IMR-90 (cell line): Measurements from ENCODE around the gene DPEP3. TPM values are rescaled to one million over a fixed set of nuclear protein-coding genes. Genes with fewer than 3 reads are reported as not detected.

Experiments used
- ATAC-seq: fragments of 200-7000 bp; cut with Tn5 transposase; 2 replicates; pipeline ENCODE4 v1.9.1; 2020; ENCODE audit warnings: low read depth, mild to moderate bottlenecking, moderate library complexity
- BruUV-seq: library from RNA; stranded (reverse); fragments of 400-500 nt; replicated peaks from 2 replicates; lab custom pipeline; 2021; lab: Mats Ljungman, UMichigan
- CTCF ChIA-PET: fragments of 300-600 bp; formaldehyde crosslinking; extraction: SDS; loops from one replicate; lab custom pipeline; 2021; ENCODE audit warnings: antibody characterized with exemption; lab: Yijun Ruan, JAX
- POLR2A ChIA-PET: fragments of 300-600 bp; sonication (Branson Sonifier 250); formaldehyde crosslinking; loops from one replicate; lab custom pipeline; 2022; ENCODE audit warnings: antibody characterized with exemption; ENCODE audit not compliant: unreplicated experiment; lab: Charles Lee
- DNase-seq: peaks from one replicate; pipeline ENCODE4 v3.0.0; 2013
- H2AFZ ChIP-seq: replicated peaks from 2 replicates; pipeline ENCODE3; 2013; ENCODE audit warnings: low read length, mild to moderate bottlenecking; ENCODE audit not compliant: poor library complexity
- H2AK5ac ChIP-seq: 2 replicates; pipeline ENCODE4 v1.6.1; 2013; ENCODE audit warnings: low read depth, low read length, inconsistent platforms
- H2AK9ac ChIP-seq: replicated peaks from 2 replicates; pipeline ENCODE3; 2013; ENCODE audit warnings: mild to moderate bottlenecking, low read depth, low read length, moderate library complexity; ENCODE audit not compliant: poor library complexity
- H2BK120ac ChIP-seq: 2 replicates; pipeline ENCODE4 v1.6.1; 2013; ENCODE audit warnings: low read depth, low read length, inconsistent platforms
- H2BK15ac ChIP-seq: 3 replicates; pipeline ENCODE4 v1.6.1; 2013; ENCODE audit warnings: low read depth, low read length, inconsistent platforms
- H2BK20ac ChIP-seq: 2 replicates; pipeline ENCODE4 v1.6.1; 2013; ENCODE audit warnings: low read depth, mild to moderate bottlenecking, inconsistent platforms, low read length, moderate library complexity
- H2BK5ac ChIP-seq: 2 replicates; pipeline ENCODE4 v1.6.1; 2013; ENCODE audit warnings: mild to moderate bottlenecking, low read depth, low read length, inconsistent platforms; ENCODE audit not compliant: poor library complexity, severe bottlenecking
- H3K14ac ChIP-seq: replicated peaks from 2 replicates; pipeline ENCODE4 v1.6.1; 2013; ENCODE audit warnings: low read depth, low read length, inconsistent platforms
- H3K18ac ChIP-seq: 2 replicates; pipeline ENCODE4 v1.6.1; 2013; ENCODE audit warnings: low read depth, low read length, control low read depth
- H3K23ac ChIP-seq: 2 replicates; pipeline ENCODE4 v1.6.1; 2013; ENCODE audit warnings: low read depth, low read length, inconsistent platforms
- H3K27ac ChIP-seq: 2 replicates; pipeline ENCODE4 v1.5.1; 2013; ENCODE audit warnings: mild to moderate bottlenecking, control low read depth, low read length; ENCODE audit not compliant: insufficient read depth
- H3K27me3 ChIP-seq: 2 replicates; pipeline ENCODE4 v1.6.1; 2013; ENCODE audit warnings: low read length; ENCODE audit not compliant: control insufficient read depth, insufficient read depth
- H3K36me3 ChIP-seq: 2 replicates; pipeline ENCODE4 v1.6.1; 2013; ENCODE audit warnings: low read length, mixed read lengths; ENCODE audit not compliant: control insufficient read depth, insufficient read depth
- H3K4ac ChIP-seq: 2 replicates; pipeline ENCODE4 v1.6.1; 2013; ENCODE audit warnings: low read depth, low read length, inconsistent platforms
- H3K4me1 ChIP-seq: 2 replicates; pipeline ENCODE4 v1.6.1; 2013; ENCODE audit warnings: low read length, mixed read lengths; ENCODE audit not compliant: control insufficient read depth, insufficient read depth
- H3K4me2 ChIP-seq: 2 replicates; pipeline ENCODE4 v1.6.1; 2013; ENCODE audit warnings: low read depth, mild to moderate bottlenecking, control low read depth, low read length, moderate library complexity
- H3K4me3 ChIP-seq: 2 replicates; pipeline ENCODE4 v1.5.1; 2013; ENCODE audit warnings: low read depth, mild to moderate bottlenecking, control low read depth, low read length, moderate library complexity; ENCODE audit not compliant: insufficient read depth
- H3K56ac ChIP-seq: 2 replicates; pipeline ENCODE4 v1.6.1; 2013; ENCODE audit warnings: low read length, inconsistent platforms; ENCODE audit not compliant: insufficient read depth; ENCODE audit errors: extremely low read depth
- H3K79me1 ChIP-seq, 2 experiments: 2 replicates each; pipeline ENCODE4 v1.6.1; 2013; ENCODE audit warnings: low read length in 2 of 2, inconsistent platforms in 1 of 2, low read depth in 1 of 2
- H3K9ac ChIP-seq: 2 replicates; pipeline ENCODE4 v1.6.1; 2013; ENCODE audit warnings: low read depth, low read length, control low read depth
- H3K9me1 ChIP-seq: 2 replicates; pipeline ENCODE4 v1.6.1; 2013; ENCODE audit warnings: low read length, inconsistent platforms; ENCODE audit not compliant: insufficient read depth
- H3K9me3 ChIP-seq: 2 replicates; pipeline ENCODE4 v1.6.1; 2013; ENCODE audit warnings: low read length; ENCODE audit not compliant: control insufficient read depth, insufficient read depth
- H4K20me1 ChIP-seq: 2 replicates; pipeline ENCODE4 v1.6.1; 2013; ENCODE audit warnings: low read length, inconsistent platforms; ENCODE audit not compliant: insufficient read depth
- H4K5ac ChIP-seq: 2 replicates; pipeline ENCODE4 v1.6.1; 2013; ENCODE audit warnings: mild to moderate bottlenecking, low read depth, low read length, control low read depth
- H4K8ac ChIP-seq, 2 experiments: 2 replicates each; pipeline ENCODE4 v1.6.1; 2013; ENCODE audit warnings: low read depth in 2 of 2, low read length in 2 of 2, control low read depth in 1 of 2, inconsistent platforms in 1 of 2
- H4K91ac ChIP-seq: 2 replicates; pipeline ENCODE4 v1.6.1; 2013; ENCODE audit warnings: low read depth, low read length, inconsistent platforms; ENCODE audit not compliant: insufficient read depth
- CEBPB ChIP-seq: IDR thresholded peaks from 2 replicates; pipeline ENCODE4 v1.6.1; 2012; ENCODE audit warnings: low read depth, low read length, improper control_type of control experiment
- CHD1 ChIP-seq: IDR thresholded peaks from 2 replicates; pipeline ENCODE4 v1.6.1; 2012; ENCODE audit warnings: low read depth, low read length, improper control_type of control experiment
- FOS ChIP-seq: fragments of 150-350 bp; IDR thresholded peaks from 2 replicates; pipeline ENCODE4 v1.6.1; 2016; ENCODE audit warnings: low read depth, low read length
- MAFK ChIP-seq: IDR thresholded peaks from 2 replicates; pipeline ENCODE4 v1.6.1; 2012; ENCODE audit warnings: low read depth, low read length, improper control_type of control experiment
- MAZ ChIP-seq: IDR thresholded peaks from 2 replicates; pipeline ENCODE4 v1.6.1; 2012; ENCODE audit warnings: low read depth, mild to moderate bottlenecking, low read length, improper control_type of control experiment, moderate library complexity, borderline replicate concordance
- MXI1 ChIP-seq: IDR thresholded peaks from 2 replicates; pipeline ENCODE4 v1.6.1; 2012; ENCODE audit warnings: low read depth, mild to moderate bottlenecking, low read length, moderate library complexity, borderline replicate concordance
- NFE2L2 ChIP-seq: fragments of 150-350 bp; IDR thresholded peaks from 2 replicates; pipeline ENCODE4 v1.6.1; 2016; ENCODE audit warnings: low read depth, mild to moderate bottlenecking, low read length
- POLR2A ChIP-seq: IDR thresholded peaks from 2 replicates; pipeline ENCODE4 v1.6.1; 2012; ENCODE audit warnings: mild to moderate bottlenecking, low read depth, low read length
- RAD21 ChIP-seq: IDR thresholded peaks from 2 replicates; pipeline ENCODE4 v1.6.1; 2012; ENCODE audit warnings: low read length, improper control_type of control experiment
- RCOR1 ChIP-seq: IDR thresholded peaks from 2 replicates; pipeline ENCODE4 v1.6.1; 2012; ENCODE audit warnings: mild to moderate bottlenecking, low read length, improper control_type of control experiment; ENCODE audit not compliant: insufficient replicate concordance
- SMC3 ChIP-seq: fragments of 150-350 bp; IDR thresholded peaks from 2 replicates; pipeline ENCODE4 v1.6.1; 2016; ENCODE audit warnings: low read depth, mild to moderate bottlenecking, antibody characterized with exemption, low read length, moderate library complexity
- WGBS, 2 experiments: methylation state at CpG; one replicate each; pipeline versions ENCODE4 v1.1.5 to v1.1.7; 2013; ENCODE audit warnings: missing lambda C conversion rate in 2 of 2; ENCODE audit not compliant: insufficient read length in 1 of 2; ENCODE audit errors: extremely low coverage in 2 of 2; 5-methylcytosine and 5-hydroxymethylcytosine counted together
- dilution Hi-C: fragments of 300-500 bp; cut with HindIII; formaldehyde crosslinking; loops from one replicate; pipeline ENCODE4 v1.14.3; 2018; ENCODE audit warnings: low sequenced_read_pairs; ENCODE audit not compliant: unreplicated experiment
- in situ Hi-C: fragments of 300-500 bp; cut with MboI; formaldehyde crosslinking; loops from 3 replicates; pipeline ENCODE4 v1.14.3; 2019; ENCODE audit warnings: low sequenced_read_pairs, inconsistent platforms, mixed read lengths
- intact Hi-C: fragments of 100-400 bp; cut with micrococcal nuclease; formaldehyde crosslinking; loops from 2 replicates; pipeline ENCODE4 v1.10.0; 2022
- polyA plus RNA-seq, 3 experiments: library from polyadenylated mRNA; depleted of rRNA; stranded (reverse); fragments of >200 nt; gene quantifications; 2 replicates each; pipeline ENCODE4 v1.2.3, GENCODE V29; 2012; ENCODE audit warnings: low replicate concordance in 1 of 3
- total RNA-seq: library from RNA; depleted of rRNA; stranded (reverse); fragments of >200 nt; gene quantifications from 2 replicates; pipeline ENCODE4 v1.2.3, GENCODE V29; 2012
- TF ChIP-seq, protein P1 (sequence below): fragments of 150-350 bp; IDR thresholded peaks from 2 replicates; pipeline ENCODE4 v1.6.1; 2017; ENCODE audit warnings: mild to moderate bottlenecking, antibody characterized with exemption, low read length, low read depth
- TF ChIP-seq, protein P2 (sequence below): conservative IDR thresholded peaks from 2 replicates; pipeline ENCODE4 v1.5.1; 2012; ENCODE audit warnings: mild to moderate bottlenecking, low read depth, low read length, improper control_type of control experiment

Gene DPEP3
- total and polyA plus RNA-seq, 2 of the 4 experiments (the other 2 are of a cell fraction): not detected

DNA sequence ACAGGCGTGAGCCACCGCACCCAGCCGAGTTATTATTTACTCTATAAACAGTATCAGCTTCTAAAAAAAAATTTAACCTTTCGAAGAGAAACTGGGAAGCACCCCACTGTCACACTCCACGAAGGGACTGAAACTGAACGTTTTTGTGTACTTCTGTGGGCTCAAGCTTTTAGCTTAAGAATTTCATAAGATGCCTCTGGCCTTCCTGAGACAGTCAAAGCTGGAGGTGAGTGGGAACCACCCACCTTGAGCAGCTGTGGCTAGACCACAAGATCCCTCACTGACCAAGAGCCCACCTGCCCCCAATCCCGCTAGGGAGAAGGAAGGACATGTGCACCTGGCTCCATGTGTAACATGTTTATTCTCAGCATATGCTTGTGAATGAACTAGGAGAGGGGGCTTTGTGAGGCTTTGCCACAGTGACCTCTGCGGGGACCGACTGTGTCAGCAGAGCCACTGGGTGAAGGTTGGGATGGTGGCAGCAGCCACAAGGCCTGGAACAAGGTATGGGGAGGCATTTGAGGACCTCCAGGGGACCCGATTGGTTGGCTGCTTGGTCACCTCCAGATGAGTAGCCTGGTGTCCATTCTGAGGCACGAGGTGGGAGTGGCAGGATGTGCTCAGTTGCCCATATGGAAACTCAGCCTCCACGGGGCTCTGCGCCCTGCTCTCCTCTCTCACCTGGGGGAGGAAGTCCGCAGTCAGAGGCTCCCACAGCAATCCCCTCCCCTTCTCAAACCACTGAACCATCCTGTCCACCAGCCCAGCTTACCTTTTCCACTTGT lies 4.8 kb downstream of the DPEP3 start:
- no peak overlapping the region for H2BK5ac ChIP-seq
- DNase-seq (no peak), ATAC-seq (no peak)
- H3K14ac ChIP-seq: no peak overlapping the region
- dilution Hi-C loops (no loop called here), intact Hi-C loops (no loop called here), in situ Hi-C loops (no loop called here)
- H3K56ac ChIP-seq: no peak overlapping the region
- TF ChIP-seq CHD1 (no peak), RAD21 (no peak), RCOR1 (no peak), POLR2A (no peak), MAZ (no peak), FOS (no peak), MAFK (no peak), NFE2L2 (no peak), SMC3 (no peak), CEBPB (no peak), MXI1 (no peak)
- TF ChIP-seq, protein P1, sequence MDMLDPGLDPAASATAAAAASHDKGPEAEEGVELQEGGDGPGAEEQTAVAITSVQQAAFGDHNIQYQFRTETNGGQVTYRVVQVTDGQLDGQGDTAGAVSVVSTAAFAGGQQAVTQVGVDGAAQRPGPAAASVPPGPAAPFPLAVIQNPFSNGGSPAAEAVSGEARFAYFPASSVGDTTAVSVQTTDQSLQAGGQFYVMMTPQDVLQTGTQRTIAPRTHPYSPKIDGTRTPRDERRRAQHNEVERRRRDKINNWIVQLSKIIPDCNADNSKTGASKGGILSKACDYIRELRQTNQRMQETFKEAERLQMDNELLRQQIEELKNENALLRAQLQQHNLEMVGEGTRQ: no peak
- TF ChIP-seq, protein P2, sequence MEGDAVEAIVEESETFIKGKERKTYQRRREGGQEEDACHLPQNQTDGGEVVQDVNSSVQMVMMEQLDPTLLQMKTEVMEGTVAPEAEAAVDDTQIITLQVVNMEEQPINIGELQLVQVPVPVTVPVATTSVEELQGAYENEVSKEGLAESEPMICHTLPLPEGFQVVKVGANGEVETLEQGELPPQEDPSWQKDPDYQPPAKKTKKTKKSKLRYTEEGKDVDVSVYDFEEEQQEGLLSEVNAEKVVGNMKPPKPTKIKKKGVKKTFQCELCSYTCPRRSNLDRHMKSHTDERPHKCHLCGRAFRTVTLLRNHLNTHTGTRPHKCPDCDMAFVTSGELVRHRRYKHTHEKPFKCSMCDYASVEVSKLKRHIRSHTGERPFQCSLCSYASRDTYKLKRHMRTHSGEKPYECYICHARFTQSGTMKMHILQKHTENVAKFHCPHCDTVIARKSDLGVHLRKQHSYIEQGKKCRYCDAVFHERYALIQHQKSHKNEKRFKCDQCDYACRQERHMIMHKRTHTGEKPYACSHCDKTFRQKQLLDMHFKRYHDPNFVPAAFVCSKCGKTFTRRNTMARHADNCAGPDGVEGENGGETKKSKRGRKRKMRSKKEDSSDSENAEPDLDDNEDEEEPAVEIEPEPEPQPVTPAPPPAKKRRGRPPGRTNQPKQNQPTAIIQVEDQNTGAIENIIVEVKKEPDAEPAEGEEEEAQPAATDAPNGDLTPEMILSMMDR: no peak
- no peak overlapping the region for H3K4me3 ChIP-seq
- no peak overlapping the region for H2AK9ac ChIP-seq
- WGBS, 2 experiments: 78% methylated on average over 4 of the region's 14 CpGs; no CpG with 5 or more reads in 1 of the 2 experiments
- H4K20me1 ChIP-seq: no peaks in the 10 kb centered on the region; the same call in 1 of the 2 replicates
- no peaks in the 10 kb centered on the region for H3K36me3 ChIP-seq
- H3K79me1 ChIP-seq: no peaks in the 10 kb centered on the region
- no peak overlapping the region for H3K9ac ChIP-seq
- no peaks in the 10 kb centered on the region for H3K4me1 ChIP-seq
- no peaks in the 10 kb centered on the region for H3K9me1 ChIP-seq
- H2AK5ac ChIP-seq: no peak overlapping the region
- no peak overlapping the region for H4K5ac ChIP-seq
- H2BK20ac ChIP-seq: no peak overlapping the region
- no peak overlapping the region for H3K4ac ChIP-seq
- no peak overlapping the region for H2AFZ ChIP-seq
- H4K91ac ChIP-seq: no peak overlapping the region
- H3K4me2 ChIP-seq: no peak overlapping the region
- BruUV-seq: no TSS peak
- H4K8ac ChIP-seq: no peak overlapping the region
- H3K27ac ChIP-seq: no peak overlapping the region
- peaks cover 29% of the 10 kb centered on the region for H3K27me3 ChIP-seq
- H2BK15ac ChIP-seq: no peak overlapping the region
- ChIA-PET POLR2A (no interaction called here), CTCF (no interaction called here)
- no peaks in the 10 kb centered on the region for H3K9me3 ChIP-seq
- no peak overlapping the region for H3K23ac ChIP-seq
- no peak overlapping the region for H3K18ac ChIP-seq
- no peak overlapping the region for H2BK120ac ChIP-seq
